Kidney (tissue), 14 donors: Measurements from ENCODE around the gene CCN6. TPM values are rescaled to one million over a fixed set of nuclear protein-coding genes. Genes with fewer than 3 reads are reported as not detected.
A peak's percentile ranks its signal among the peaks of the same experiment; 100 is the strongest.

ENCODE experiments used
- DNase-seq, 5 donors: peaks; one replicate each; pipeline ENCODE4 v3.0.0-alpha.2; 2013 to 2020
- FAIRE-seq: peaks from 2 replicates; lab custom pipeline; 2012; peaks lifted over from hg19 to GRCh38; lab: Jason Lieb, UNC
- H3K27ac ChIP-seq, 2 donors: one replicate each; pipeline ENCODE4 v1.7.0; 2013; ENCODE audit warnings: low read depth in 2 of 2, low read length in 2 of 2, inconsistent platforms in 1 of 2
- H3K27me3 ChIP-seq: one replicate; pipeline ENCODE4 v1.7.1; 2013; ENCODE audit warnings: low read length, inconsistent platforms; ENCODE audit not compliant: control insufficient read depth, insufficient read depth
- H3K36me3 ChIP-seq, 3 donors: one replicate each; pipeline versions ENCODE4 v1.7.0 to v1.7.1; 2013; ENCODE audit warnings: low read length in 3 of 3, control low read depth in 1 of 3, inconsistent platforms in 1 of 3; ENCODE audit not compliant: insufficient read depth in 3 of 3, control insufficient read depth in 2 of 3
- H3K4me1 ChIP-seq, 3 donors: one replicate each; pipeline versions ENCODE4 v1.7.0 to v1.7.1; 2013; ENCODE audit warnings: low read length in 3 of 3, inconsistent platforms in 1 of 3, low read depth in 1 of 3; ENCODE audit not compliant: control insufficient read depth in 2 of 3, insufficient read depth in 2 of 3
- H3K4me3 ChIP-seq, 3 donors: one replicate each; pipeline versions ENCODE4 v1.7.0 to v1.8.1; 2013; ENCODE audit warnings: low read length in 3 of 3, control low read depth in 1 of 3, inconsistent platforms in 1 of 3
- H3K9ac ChIP-seq, 3 donors: one replicate each; pipeline versions ENCODE4 v1.7.0 to v1.7.1; 2013; ENCODE audit warnings: low read length in 3 of 3, control low read depth in 1 of 3, inconsistent platforms in 1 of 3
- H3K9me3 ChIP-seq, 3 donors: one replicate each; pipeline versions ENCODE4 v1.7.0 to v1.7.1; 2013; ENCODE audit warnings: low read length in 3 of 3, control low read depth in 1 of 3, inconsistent platforms in 1 of 3; ENCODE audit not compliant: control insufficient read depth in 2 of 3, insufficient read depth in 1 of 3
- CTCF ChIP-seq: IDR thresholded peaks from 3 replicates; pipeline ENCODE4 v1.5.1; 2012; ENCODE audit warnings: mild to moderate bottlenecking, moderate library complexity, borderline replicate concordance; ENCODE audit not compliant: insufficient read depth; ENCODE audit errors: extremely low read depth
- intact Hi-C: fragments of 100-400 bp; cut with DNase I; formaldehyde crosslinking; loops from one replicate; pipeline ENCODE4 v1.11.1; 2022
- polyA plus RNA-seq: library from polyadenylated mRNA; stranded (reverse); fragments of 350-450 nt; fragmentation: Illumina TruSeq; extraction: RNeasy Lipid Tissue Mini Kit (QIAGEN cat#74804); gene quantifications from one replicate; pipeline ENCODE4 v1.2.3, GENCODE V29; 2014; ENCODE audit warnings: low read depth, low replicate concordance; ENCODE audit not compliant: insufficient read depth
- total RNA-seq: library from RNA; stranded (reverse); fragmentation: NEBNext Ultra II Directional; extraction: Animal tissue kit (Norgen Biotek cat#: 25700); gene quantifications from one replicate; pipeline ENCODE4 v1.2.1, GENCODE V29; 2021
- donor health status: control.
- donor health status: control.
- donor health status: control.
- donor health status: control.
- donor health status: control.
- donor health status: DM: yes; HTN: yes; CAD: no.
- donor health status: Normal renal cell carcinoma (clear cell type).

CCN6 gene
- total and polyA plus RNA-seq, 2 donors from 2014 or later = 6.7 to 8.4 TPM

DNA sequence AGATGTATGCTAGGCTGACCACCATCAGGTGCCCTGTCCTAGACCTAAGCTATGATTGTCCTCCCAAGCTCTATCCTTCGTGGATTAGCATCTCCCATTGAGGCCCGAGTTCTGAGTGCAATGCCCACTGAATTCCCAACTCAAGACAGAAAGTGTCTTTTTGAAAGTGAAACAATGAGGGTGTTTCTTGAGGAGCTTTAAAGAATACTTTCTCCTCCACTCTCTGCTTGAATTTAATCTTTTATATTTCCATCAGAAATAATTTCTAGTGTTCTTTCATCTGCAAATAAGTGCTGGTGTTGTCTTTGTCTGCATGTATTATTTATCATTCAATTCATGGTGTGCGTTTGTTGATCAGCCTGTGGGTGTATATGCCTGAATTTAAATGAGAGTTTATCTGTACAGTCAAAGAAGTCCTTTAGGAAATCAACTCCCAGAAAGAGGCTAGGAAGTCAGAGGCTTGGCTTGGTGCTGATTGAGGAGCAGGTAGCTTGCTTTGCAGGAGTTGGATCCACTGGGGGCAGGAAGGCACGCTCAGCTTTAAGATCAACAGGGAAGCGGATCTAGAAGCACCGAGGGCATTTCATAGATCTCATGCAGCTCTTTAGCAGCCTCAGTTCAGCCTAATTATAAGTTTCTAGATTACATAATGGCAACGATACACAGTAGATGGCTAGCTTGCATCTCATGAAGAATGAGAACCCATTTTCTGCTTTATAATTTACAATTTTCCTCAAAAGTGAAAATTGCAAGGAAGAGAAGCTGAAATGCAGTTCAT, 36.0 kb upstream of the CCN6 start:
- Histone ChIP-seq H3K4me3 (no peak overlapping the region), H3K27me3 (no peaks in the 10 kb centered on the region), H3K9me3 (no peaks in the 10 kb centered on the region), H3K4me1 (peaks cover 3 to 4% (median 3%) of the 10 kb centered on the region in 3 donors), H3K9ac (no peak overlapping the region), H3K27ac (no peak overlapping the region), H3K36me3 (no peaks in the 10 kb centered on the region)
- no peak for FAIRE-seq
- TF ChIP-seq CTCF = no peak
- no peak for DNase-seq
- intact Hi-C loops = no loop called here

DNA sequence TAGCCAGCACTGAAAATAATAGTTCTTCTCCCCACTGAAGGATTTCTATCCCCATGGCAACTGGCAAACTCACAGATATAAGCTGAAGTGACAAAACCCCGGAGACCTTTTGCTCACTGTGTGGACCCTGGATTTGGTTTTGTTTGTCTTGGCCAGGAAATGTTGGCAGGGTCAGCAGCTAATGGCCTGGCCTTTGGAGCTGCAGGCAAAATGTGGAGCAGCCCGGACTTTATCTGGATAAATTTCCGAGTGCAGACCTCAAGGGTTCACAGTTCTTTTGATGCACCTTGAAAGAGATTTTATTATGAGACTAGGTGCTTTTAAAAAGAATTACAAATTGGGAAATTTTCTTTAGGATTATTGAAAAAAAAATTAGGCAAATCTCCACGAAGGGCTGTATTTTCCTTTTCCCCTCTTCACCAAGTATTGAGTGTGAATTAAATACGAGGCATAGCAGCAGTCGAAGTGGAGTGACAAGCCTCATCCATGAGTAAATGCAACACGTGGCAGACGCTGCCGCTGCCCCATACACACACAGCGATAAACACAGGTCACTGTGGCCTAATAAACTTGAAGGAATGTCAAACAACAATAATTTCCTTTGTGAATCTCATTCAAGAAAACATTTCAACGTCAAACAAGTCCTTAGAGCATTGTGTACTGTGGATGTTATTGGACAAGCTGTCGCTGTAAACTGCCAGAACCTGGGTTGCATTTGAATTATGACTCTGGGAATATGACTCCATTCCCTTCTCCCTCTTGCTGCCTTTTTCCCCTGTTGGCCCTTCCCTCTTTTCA, 35.1 kb upstream of the CCN6 start:
- intact Hi-C loops = no loop called here
- H3K4me3 ChIP-seq = no peak overlapping the region
- H3K27me3 ChIP-seq = no peaks in the 10 kb centered on the region
- no peak overlapping the region for H3K9ac ChIP-seq
- DNase-seq (peak in 4 of 5 donors; percentile 56 to 81 (median 73)), FAIRE-seq (no peak)
- peaks cover 3 to 4% (median 3%) of the 10 kb centered on the region in 3 donors for H3K4me1 ChIP-seq
- H3K36me3 ChIP-seq = no peaks in the 10 kb centered on the region
- TF ChIP-seq CTCF = no peak
- no peaks in the 10 kb centered on the region for H3K9me3 ChIP-seq
- no peak overlapping the region for H3K27ac ChIP-seq

DNA sequence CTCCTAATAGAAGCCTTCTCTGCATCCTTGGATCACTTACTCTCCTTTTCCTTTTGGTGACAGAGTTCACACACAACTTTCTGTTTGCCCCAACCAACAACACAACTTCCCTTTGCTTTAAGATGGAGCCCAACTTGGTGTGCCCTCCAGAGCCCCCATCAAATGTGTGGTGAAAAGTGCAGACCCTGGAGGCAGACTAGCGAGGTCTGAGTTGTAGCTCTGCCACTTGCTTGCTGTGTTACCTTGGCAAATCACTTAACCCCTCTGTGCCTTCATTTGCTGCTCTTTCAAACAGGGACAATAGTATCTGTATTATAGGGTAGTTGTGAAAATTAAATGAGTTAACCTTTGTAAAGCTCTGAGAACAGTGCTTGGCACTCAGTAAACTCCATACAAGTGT, 34.3 kb upstream of the CCN6 start:
- no peak for FAIRE-seq
- H3K27ac ChIP-seq = no peak overlapping the region
- H3K9me3 ChIP-seq = no peaks in the 10 kb centered on the region
- DNase-seq = no peak
- H3K4me3 ChIP-seq = no peak overlapping the region
- no peak for TF ChIP-seq CTCF
- intact Hi-C loops = no loop called here
- peaks cover 3 to 4% (median 3%) of the 10 kb centered on the region in 3 donors for H3K4me1 ChIP-seq
- no peaks in the 10 kb centered on the region for H3K36me3 ChIP-seq
- H3K9ac ChIP-seq = no peak overlapping the region
- H3K27me3 ChIP-seq = no peaks in the 10 kb centered on the region
